Mesenchymal stem cell (in vitro differentiated cells and primary cell): ENCODE measurements around the gene PTPRR.

ENCODE experiments used
- DNase-seq: peaks from one replicate; pipeline ENCODE4 v3.0.0-alpha.2; 2013
- H2AFZ ChIP-seq: one replicate; pipeline ENCODE4 v1.6.1; 2013; ENCODE audit warnings: low read depth, mild to moderate bottlenecking, control low read depth, inconsistent platforms, low read length, moderate library complexity
- H2AK5ac ChIP-seq: 2 replicates; pipeline ENCODE4 v1.6.1; 2013; ENCODE audit warnings: low read length, moderate library complexity, mild to moderate bottlenecking, inconsistent platforms; ENCODE audit not compliant: severe bottlenecking
- H2BK120ac ChIP-seq: one replicate; pipeline ENCODE4 v1.6.1; 2013; ENCODE audit warnings: low read depth, mild to moderate bottlenecking, inconsistent platforms, low read length, moderate library complexity
- H2BK12ac ChIP-seq, 2 experiments: one replicate each; pipeline ENCODE4 v1.6.1; 2013; ENCODE audit warnings: inconsistent platforms in 2 of 2, low read length in 2 of 2, mild to moderate bottlenecking in 2 of 2, moderate library complexity in 2 of 2, control low read depth in 1 of 2
- H2BK15ac ChIP-seq: one replicate; pipeline ENCODE4 v1.6.1; 2013; ENCODE audit warnings: mild to moderate bottlenecking, low read depth, inconsistent platforms; ENCODE audit not compliant: poor library complexity, severe bottlenecking
- H2BK5ac ChIP-seq: 2 replicates; pipeline ENCODE4 v1.6.1; 2013; ENCODE audit warnings: low read depth, mild to moderate bottlenecking, low read length, control low read depth, inconsistent platforms; ENCODE audit not compliant: poor library complexity, severe bottlenecking
- H3K14ac ChIP-seq, 2 experiments: one replicate each; pipeline ENCODE4 v1.6.1; 2013; ENCODE audit warnings: inconsistent platforms in 2 of 2, low read length in 2 of 2, control low read depth in 1 of 2, mild to moderate bottlenecking in 1 of 2, moderate library complexity in 1 of 2
- H3K18ac ChIP-seq, 2 experiments: one replicate each; pipeline ENCODE4 v1.6.1; 2013; ENCODE audit warnings: inconsistent platforms in 2 of 2, low read length in 2 of 2, control low read depth in 1 of 2, low read depth in 1 of 2, mild to moderate bottlenecking in 1 of 2
- H3K23ac ChIP-seq, 2 experiments: one replicate each; pipeline ENCODE4 v1.6.1; 2013; ENCODE audit warnings: inconsistent platforms in 2 of 2, low read length in 2 of 2, mild to moderate bottlenecking in 2 of 2, moderate library complexity in 2 of 2, control low read depth in 1 of 2
- H3K27ac ChIP-seq: 2 replicates; pipeline ENCODE4 v1.5.1; 2013; ENCODE audit warnings: mild to moderate bottlenecking, moderate library complexity, low read length, control low read depth, inconsistent platforms; ENCODE audit not compliant: poor library complexity, severe bottlenecking
- H3K27me3 ChIP-seq, 2 experiments: 2 replicates each; pipeline versions ENCODE4 v1.6.1 to v1.7.0; 2013; ENCODE audit warnings: low read length in 2 of 2, mild to moderate bottlenecking in 2 of 2, moderate library complexity in 2 of 2, control low read depth in 1 of 2, inconsistent platforms in 1 of 2; ENCODE audit not compliant: control insufficient read depth in 1 of 2, insufficient read depth in 1 of 2
- H3K36me3 ChIP-seq, 2 experiments: 2 replicates each; pipeline versions ENCODE4 v1.6.1 to v1.7.0; 2013; ENCODE audit warnings: low read length in 2 of 2, control low read depth in 1 of 2, inconsistent platforms in 1 of 2, low read depth in 1 of 2, mild to moderate bottlenecking in 1 of 2; ENCODE audit not compliant: insufficient read depth in 2 of 2, control insufficient read depth in 1 of 2
- H3K4ac ChIP-seq, 2 experiments: one replicate each; pipeline ENCODE4 v1.6.1; 2013; ENCODE audit warnings: inconsistent platforms in 2 of 2, low read length in 2 of 2, mild to moderate bottlenecking in 2 of 2, moderate library complexity in 2 of 2, control low read depth in 1 of 2, low read depth in 1 of 2
- H3K4me1 ChIP-seq: 2 replicates; pipeline ENCODE4 v1.6.1; 2013; ENCODE audit warnings: low read depth, low read length, control low read depth; ENCODE audit not compliant: control insufficient read depth, insufficient read depth
- H3K4me2 ChIP-seq: 2 replicates; pipeline ENCODE4 v1.6.1; 2013; ENCODE audit warnings: low read length, mild to moderate bottlenecking, inconsistent platforms; ENCODE audit not compliant: poor library complexity, severe bottlenecking
- H3K4me3 ChIP-seq, 2 experiments: 2 replicates each; pipeline versions ENCODE4 v1.5.1 to v1.7.0; 2013; ENCODE audit warnings: low read length in 2 of 2, mild to moderate bottlenecking in 2 of 2, control low read depth in 1 of 2, low read depth in 1 of 2; ENCODE audit not compliant: insufficient read depth in 1 of 2
- H3K79me1 ChIP-seq: replicated peaks from 2 replicates; pipeline ENCODE4 v1.6.1; 2013; ENCODE audit warnings: mild to moderate bottlenecking, control low read depth, low read length, inconsistent platforms; ENCODE audit not compliant: poor library complexity, severe bottlenecking
- H3K9ac ChIP-seq: 2 replicates; pipeline ENCODE4 v1.7.0; 2013; ENCODE audit warnings: mild to moderate bottlenecking, low read length, moderate library complexity
- H3K9me3 ChIP-seq: 2 replicates; pipeline ENCODE4 v1.7.0; 2013; ENCODE audit warnings: mild to moderate bottlenecking, low read length; ENCODE audit not compliant: control insufficient read depth
- H4K8ac ChIP-seq: one replicate; pipeline ENCODE4 v1.6.1; 2013; ENCODE audit warnings: inconsistent platforms, mild to moderate bottlenecking, low read length, moderate library complexity
- H4K91ac ChIP-seq: one replicate; pipeline ENCODE4 v1.6.1; 2013; ENCODE audit warnings: mild to moderate bottlenecking, low read length, inconsistent platforms
- WGBS: methylation state at CpG from one replicate; pipeline ENCODE4 v1.1.7; 2013; ENCODE audit warnings: mixed read lengths; 5-methylcytosine and 5-hydroxymethylcytosine counted together

Gene PTPRR

DNA sequence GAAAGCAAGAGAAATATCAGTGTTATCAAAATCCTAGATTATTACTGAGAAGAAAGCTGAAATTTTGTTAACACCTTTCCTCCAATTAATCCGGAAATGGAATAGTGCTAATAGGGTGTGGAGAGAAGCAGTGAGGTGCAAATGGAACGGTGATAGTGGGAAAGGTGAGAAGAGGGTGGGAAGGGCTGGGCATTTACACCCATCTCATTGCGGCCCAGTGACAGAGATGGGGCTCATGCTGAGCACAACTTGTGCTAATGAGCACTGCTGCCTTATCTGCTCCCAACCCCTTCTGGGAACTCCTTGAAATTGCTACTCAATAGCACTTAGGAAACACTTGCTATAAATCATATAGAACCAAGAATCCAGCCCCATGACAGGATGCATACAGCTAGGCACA lies 94.4 kb downstream of the PTPRR start:
- H3K27ac ChIP-seq = no peak overlapping the region
- H2AFZ ChIP-seq = no peak overlapping the region
- H3K4me1 ChIP-seq = no peaks in the 10 kb centered on the region
- H3K9ac ChIP-seq = no peak overlapping the region
- H2BK120ac ChIP-seq = no peak overlapping the region
- no peak overlapping the region for H4K91ac ChIP-seq
- H3K9me3 ChIP-seq = no peaks in the 10 kb centered on the region
- no peak overlapping the region for H2BK15ac ChIP-seq
- no peak for DNase-seq
- H3K79me1 ChIP-seq = no peaks in the 10 kb centered on the region
- no peak overlapping the region for H2AK5ac ChIP-seq
- H3K4me3 ChIP-seq = no peak overlapping the region
- H3K4me2 ChIP-seq = no peak overlapping the region
- no peak overlapping the region for H3K18ac ChIP-seq
- no peak overlapping the region for H2BK5ac ChIP-seq
- no peak overlapping the region for H2BK12ac ChIP-seq
- H3K4ac ChIP-seq = no peak overlapping the region
- 20% methylated on average over 2 of the region's 3 CpGs for WGBS
- peaks cover 0 to 8% of the 10 kb centered on the region in 2 experiments for H3K27me3 ChIP-seq
- no peak overlapping the region for H3K23ac ChIP-seq
- H3K14ac ChIP-seq = no peak overlapping the region
- H3K36me3 ChIP-seq = no peaks in the 10 kb centered on the region
- H4K8ac ChIP-seq = no peak overlapping the region

DNA sequence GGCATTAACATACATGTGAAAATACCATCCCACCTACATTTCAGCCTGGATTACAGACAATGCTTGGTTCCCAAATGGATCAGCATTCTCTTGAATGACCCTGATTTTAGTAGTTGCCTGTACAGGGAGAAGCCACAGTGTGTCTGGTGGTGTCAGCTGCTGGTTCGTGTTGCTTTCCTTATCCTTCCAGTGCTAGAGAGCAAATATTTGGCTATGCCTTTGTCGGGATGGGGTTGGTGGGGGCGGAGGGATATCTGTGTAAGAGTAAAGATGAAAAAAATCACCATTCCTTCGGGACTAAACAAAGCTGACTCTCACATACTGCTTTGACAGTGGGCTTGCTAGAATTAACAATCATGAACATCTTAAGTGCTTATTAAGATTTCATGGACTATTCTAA lies 96.0 kb downstream of the PTPRR start:
- Histone ChIP-seq H2AK5ac (no peak overlapping the region), H3K14ac (peak overlapping the region in 1 of 2 experiments; percentile 5), H2BK15ac (no peak overlapping the region), H3K36me3 (no peaks in the 10 kb centered on the region), H3K9ac (no peak overlapping the region), H3K18ac (no peak overlapping the region), H3K27ac (no peak overlapping the region), H4K8ac (no peak overlapping the region), H3K4me2 (no peak overlapping the region), H3K27me3 (peaks cover 0 to 8% of the 10 kb centered on the region in 2 experiments), H2BK120ac (no peak overlapping the region), H2BK5ac (no peak overlapping the region), H3K4me1 (no peaks in the 10 kb centered on the region), H2BK12ac (no peak overlapping the region), H2AFZ (no peak overlapping the region), H3K79me1 (no peaks in the 10 kb centered on the region), H3K23ac (no peak overlapping the region), H3K4ac (no peak overlapping the region), H3K4me3 (no peak overlapping the region), H3K9me3 (no peaks in the 10 kb centered on the region), H4K91ac (no peak overlapping the region)
- 33% methylated on average over 1 of the region's 4 CpGs for WGBS
- DNase-seq = no peak

DNA sequence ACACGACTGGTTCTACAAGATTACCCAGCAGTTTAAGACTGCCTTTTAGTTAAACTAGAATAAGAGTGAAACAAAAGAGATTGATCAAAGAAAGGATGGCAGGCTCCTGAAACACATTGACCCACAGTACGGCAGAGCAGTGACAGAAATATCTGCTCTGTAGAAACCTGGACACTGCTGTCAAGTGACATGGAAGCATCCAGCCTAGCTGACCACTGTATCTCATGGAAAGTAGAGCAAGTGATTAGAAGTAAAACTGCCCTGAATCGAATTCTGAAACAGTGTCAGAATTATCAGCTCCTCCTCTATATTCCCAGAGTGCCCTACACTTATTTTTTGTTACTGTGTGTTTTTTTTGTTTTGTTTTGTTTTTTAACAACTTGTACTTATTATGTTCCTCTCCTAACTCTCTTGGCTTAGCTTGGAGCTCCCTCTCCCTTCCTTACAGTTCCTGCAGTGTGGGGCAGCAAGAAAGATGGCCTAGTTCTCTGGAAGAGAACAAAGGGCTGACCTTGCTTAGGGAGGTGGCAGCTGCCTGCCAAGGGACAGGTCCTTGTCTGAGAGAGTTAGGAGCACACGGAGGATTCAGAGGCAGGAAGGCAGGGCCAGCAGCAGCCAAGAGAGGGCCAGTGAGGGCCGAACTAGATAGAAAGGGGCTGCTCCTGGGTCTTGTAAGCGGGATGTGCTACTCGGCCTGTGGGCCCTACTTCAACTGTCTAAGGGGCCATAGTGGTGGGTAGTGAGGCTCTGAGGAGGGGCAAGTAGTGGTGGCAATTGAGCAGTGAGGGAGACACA lies 97.2 kb downstream of the PTPRR start:
- Histone ChIP-seq H3K4me3 (no peak overlapping the region), H2AK5ac (no peak overlapping the region), H2AFZ (no peak overlapping the region), H3K9me3 (no peaks in the 10 kb centered on the region), H2BK15ac (no peak overlapping the region), H3K4me2 (no peak overlapping the region), H4K91ac (no peak overlapping the region), H3K27me3 (peaks cover 0 to 8% of the 10 kb centered on the region in 2 experiments), H3K36me3 (no peaks in the 10 kb centered on the region), H4K8ac (no peak overlapping the region), H3K14ac (no peak overlapping the region), H2BK5ac (no peak overlapping the region), H2BK12ac (no peak overlapping the region), H3K18ac (no peak overlapping the region), H3K23ac (no peak overlapping the region), H2BK120ac (no peak overlapping the region), H3K27ac (no peak overlapping the region), H3K9ac (no peak overlapping the region), H3K4ac (no peak overlapping the region), H3K4me1 (no peaks in the 10 kb centered on the region), H3K79me1 (no peaks in the 10 kb centered on the region)
- WGBS = 72% methylated on average over 5 of the region's 7 CpGs
- no peak for DNase-seq

DNA sequence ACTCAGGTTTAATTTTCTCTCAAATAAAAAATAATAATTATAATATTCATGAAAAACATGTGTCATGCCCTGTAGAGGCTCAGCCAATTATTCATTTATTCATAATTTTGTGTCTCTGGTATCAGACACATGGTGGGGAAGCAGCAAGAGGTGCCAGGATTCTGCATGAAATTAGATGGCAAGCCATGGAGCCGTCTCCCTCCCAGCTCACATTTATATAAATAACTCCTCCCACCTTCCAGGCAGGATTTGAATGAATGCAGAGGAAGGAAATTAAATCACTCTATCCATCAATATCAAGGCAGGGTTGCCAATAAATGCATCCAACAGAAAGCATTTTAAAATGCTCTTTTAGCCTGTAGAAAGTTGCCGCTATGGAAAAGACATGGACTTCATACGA lies 98.1 kb downstream of the PTPRR start:
- no peak overlapping the region for H2BK12ac ChIP-seq
- no peak overlapping the region for H2AFZ ChIP-seq
- no peak overlapping the region for H3K23ac ChIP-seq
- DNase-seq = no peak
- no peak overlapping the region for H2BK120ac ChIP-seq
- no peak overlapping the region for H4K91ac ChIP-seq
- no peak overlapping the region for H3K18ac ChIP-seq
- no peaks in the 10 kb centered on the region for H3K9me3 ChIP-seq
- WGBS = 100% methylated on average over 1 of the region's 3 CpGs
- no peak overlapping the region for H2BK5ac ChIP-seq
- no peak overlapping the region for H3K4me3 ChIP-seq
- H3K36me3 ChIP-seq = no peaks in the 10 kb centered on the region
- no peak overlapping the region for H2BK15ac ChIP-seq
- H3K4me2 ChIP-seq = no peak overlapping the region
- H3K9ac ChIP-seq = no peak overlapping the region
- H3K79me1 ChIP-seq = no peaks in the 10 kb centered on the region
- H3K4ac ChIP-seq = no peak overlapping the region
- no peak overlapping the region for H4K8ac ChIP-seq
- no peaks in the 10 kb centered on the region for H3K4me1 ChIP-seq
- no peak overlapping the region for H3K27ac ChIP-seq
- peaks cover 0 to 8% of the 10 kb centered on the region in 2 experiments for H3K27me3 ChIP-seq
- H2AK5ac ChIP-seq = no peak overlapping the region
- no peak overlapping the region for H3K14ac ChIP-seq
